ENCODE measurements around the gene PROSER3.
"Not testable (repeated sequence)": the region's sequence is repeated elsewhere in the genome, so short reads cannot be mapped to it uniquely, and the experiment has no call there.

Gene PROSER3

DNA sequence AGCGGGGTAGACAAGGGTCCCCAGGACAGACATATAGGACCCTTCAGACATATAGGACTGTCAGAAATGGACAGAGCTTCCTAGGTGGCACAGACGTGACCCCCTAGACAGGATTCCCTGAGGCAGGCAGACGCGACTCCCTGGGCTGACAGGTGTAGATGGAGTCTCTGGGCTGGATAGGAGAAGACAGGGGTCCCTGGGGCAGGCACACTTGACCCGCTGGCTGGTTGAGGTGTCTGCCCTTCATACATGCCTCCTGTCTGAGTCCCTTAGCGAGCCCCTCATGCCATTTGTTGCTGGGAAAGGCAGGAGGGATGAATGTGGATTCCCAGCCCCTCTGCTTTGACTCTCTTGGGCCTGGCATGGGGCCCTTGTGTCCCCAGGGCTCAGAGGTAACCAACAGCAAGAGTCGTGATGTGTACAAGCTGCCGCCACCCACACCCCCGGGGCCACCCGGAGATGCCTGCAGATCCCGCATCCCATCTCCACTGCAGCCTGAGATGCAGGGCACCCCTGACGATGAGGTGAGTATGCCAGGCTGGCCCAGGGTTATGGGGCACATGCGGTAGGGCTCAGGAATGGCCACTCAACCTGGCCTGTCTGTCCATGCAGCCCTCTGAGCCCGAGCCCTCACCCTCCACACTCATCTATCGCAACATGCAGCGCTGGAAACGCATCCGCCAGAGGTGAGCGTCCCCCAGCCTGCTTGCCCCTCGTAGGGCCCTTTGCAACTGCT is 4.2 kb upstream of the PROSER3 start:
- no peak for DNase-seq (ENCODE audit: low read depth in 2 of 2)

DNA sequence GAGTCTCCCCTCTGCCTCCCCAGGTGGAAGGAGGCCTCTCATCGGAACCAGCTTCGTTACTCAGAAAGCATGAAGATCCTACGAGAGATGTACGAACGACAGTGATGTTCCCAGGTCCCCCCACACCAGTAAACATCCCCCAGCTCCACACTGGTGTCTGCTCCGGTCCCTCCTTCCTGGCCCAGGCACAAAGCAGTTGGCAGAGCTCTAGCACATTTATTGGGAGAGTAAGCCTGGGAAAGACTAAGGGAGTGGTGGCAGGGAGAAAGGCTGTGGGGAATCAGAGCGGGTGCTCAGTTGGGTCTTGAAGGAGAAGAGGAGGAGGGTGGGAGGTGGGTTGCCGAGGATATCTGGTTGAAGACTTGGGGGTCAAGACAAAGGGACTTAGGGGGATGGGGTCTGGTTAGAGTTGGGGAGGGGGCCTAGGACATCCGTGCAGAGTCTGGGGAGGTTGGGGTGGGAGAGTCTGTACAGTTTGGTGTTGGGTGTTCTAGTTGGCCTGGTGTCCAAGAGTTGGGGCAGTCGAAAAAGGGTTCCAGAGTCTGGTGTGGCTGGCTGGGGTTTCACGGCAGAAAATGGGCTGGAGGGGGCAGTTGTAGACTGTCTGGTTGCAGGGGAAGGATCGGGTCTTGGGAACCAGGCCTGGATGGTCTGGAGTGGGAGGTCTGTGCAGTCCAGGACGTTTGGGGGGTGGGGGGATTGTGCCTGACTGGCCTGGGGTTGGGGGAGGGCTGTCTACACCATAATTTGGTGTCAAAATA is 3.4 kb upstream of the PROSER3 start:
- DNase-seq (ENCODE audit: low read depth in 2 of 2), result no peak

DNA sequence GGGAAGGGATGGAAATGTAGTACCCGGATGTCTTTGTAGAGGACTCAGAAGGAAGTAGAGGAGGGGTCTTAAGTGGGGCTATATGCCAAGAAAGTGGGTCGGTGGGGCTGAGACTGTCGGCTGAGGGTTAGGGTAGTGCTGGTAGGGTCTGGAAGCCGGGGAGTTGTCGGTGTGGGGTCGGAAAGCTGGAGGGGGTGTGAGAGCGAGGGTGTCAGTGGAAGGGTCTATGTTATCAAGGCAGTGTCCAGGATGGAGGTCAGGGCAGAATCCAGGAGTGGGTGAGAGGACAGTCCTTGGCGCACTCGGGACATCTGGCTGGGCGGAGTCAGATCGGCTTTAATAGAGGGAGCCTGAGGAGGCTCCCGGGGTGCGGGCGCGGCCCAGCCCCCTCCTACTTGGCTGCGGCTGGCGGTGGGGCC is 2.8 kb upstream of the PROSER3 start:
- DNase-seq (ENCODE audit: low read depth in 2 of 2), result no peak

DNA sequence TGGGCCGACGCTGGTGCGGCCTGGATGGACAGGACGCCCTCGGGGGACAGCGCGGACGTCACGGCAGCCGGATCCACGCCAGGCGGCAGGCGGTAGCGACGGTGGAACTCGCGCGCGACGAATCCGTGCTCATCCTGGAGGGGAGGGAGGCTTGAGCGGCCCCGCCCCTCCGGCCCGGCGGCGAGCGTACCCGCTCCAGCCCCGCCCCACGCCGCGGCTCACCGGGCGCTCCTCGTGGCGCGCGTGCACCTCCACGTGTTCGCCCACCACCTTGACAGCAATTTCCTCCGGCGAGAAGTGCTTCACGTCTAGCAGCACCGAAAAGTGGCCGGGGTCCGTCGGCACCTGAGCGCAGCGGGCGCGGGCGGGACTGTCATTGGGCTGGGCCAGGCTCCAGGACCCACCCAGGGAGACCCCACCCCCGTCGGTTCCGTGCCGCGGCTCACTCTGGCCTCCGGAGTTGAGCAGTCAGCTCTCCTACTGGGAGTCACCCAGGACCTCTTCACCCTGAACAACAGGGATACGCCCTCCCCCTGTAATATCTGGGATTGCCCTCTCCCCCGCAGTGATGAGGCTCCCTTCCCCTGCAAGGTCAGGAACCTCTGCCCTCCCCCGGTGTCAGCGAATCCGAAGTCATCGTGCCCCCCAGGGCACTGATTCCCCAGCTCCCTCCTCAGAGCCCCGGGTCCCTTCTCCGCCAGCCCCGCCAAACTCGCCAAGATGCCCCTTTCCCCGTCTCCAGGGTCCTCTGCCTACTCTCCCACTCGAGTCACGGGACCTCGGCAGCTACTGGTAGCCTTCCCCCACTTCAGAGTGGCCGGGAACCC is 2.2 kb upstream of the PROSER3 start:
- DNase-seq (ENCODE audit: low read depth in 2 of 2), result peak; percentile 54 to 55

DNA sequence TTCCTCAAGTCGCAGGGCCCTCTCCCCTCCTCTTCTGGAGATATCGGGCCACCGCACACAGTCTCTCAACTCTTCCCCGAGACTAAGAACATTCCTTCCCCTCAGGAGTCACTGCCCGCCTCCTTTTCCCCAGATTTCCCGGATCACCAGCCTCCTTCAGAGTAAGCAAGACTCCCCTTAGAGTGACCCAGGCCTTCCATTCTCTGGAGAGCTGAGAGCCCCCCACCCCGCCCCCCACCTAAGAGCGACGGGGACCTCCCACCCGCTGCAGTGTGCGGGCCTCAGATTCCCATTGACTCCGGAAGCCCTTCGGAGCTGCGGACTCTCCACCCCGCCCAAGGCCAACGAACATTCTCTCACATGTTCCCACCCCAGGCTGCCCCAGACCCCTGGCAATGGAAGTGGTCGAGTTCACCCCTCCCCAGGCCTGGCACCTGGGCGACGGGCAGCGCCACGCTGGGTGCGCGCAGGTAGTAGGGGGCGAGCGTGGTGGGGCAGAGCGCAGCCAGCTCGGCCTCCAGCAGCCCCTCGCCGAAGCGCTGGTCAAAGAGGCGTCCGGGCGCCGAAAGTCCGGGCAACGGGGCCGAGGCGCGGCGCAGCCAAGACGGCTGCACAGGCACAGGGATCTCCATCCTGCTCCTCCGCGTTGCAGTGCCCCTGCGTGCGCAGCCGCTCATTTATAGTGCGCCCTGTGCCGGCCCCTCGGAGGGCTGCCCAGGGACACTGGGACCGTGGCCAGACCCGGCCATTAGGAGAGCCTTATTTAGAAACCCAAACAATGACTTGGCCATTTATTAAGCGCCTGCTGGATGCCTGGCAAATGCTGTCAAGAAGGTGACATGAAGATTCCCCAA is 1.4 kb upstream of the PROSER3 start, which contains the start of gene HSPB6:
Gene HSPB6 (minus strand): TSS at position 653 of the 854 bp plus-strand sequence. CDS start 21 bp downstream, at position 632.
- no peak for DNase-seq (ENCODE audit: low read depth in 2 of 2)

DNA sequence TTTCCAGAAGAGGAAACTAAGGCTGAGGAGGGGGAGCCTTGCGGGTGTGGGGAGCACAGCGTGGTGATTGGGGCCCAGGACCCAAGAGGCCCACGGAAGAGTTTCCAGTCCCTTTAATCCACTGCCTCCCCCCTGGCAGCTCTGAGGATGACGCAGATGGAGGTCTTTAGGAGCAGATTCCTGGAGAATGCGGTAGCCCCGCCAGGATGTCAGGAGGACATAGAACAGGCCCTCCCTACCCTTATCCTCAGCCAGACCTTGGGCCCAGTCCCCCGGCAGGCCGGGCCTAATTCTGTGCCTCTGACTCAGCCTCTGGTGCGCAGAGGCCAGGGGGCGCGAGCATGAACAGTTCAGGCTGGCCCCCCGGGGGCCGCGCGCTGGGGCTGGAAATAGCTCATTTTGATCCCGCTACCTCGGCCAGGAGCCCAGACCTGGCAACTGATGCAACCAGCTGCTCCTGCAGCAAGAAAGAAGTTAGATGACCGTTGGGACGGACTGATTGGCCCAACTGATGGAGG is 686 bp upstream of the PROSER3 start:
- no peak for DNase-seq (ENCODE audit: low read depth in 2 of 2)

DNA sequence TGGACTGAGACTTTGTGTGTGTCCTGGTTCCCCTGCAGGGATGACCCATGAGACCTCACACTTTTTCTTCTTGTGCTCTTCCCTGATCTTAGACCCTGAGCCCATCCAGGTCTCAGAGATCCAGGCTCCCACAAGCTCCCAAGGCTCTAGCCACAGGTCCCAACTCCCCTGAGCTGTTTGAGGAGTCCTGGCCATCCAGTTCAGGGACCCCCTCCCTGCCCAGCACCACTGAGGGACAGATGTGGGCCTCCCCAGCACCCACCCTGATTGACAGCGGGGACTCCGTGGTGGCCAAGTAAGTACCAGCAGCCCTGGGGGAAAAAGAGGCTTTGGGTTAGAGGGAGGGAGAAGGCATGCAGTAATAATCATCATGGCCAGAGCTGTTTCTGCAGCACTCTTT is 1.7 kb downstream of the PROSER3 start:
- no peak for DNase-seq (ENCODE audit: low read depth in 2 of 2)

DNA sequence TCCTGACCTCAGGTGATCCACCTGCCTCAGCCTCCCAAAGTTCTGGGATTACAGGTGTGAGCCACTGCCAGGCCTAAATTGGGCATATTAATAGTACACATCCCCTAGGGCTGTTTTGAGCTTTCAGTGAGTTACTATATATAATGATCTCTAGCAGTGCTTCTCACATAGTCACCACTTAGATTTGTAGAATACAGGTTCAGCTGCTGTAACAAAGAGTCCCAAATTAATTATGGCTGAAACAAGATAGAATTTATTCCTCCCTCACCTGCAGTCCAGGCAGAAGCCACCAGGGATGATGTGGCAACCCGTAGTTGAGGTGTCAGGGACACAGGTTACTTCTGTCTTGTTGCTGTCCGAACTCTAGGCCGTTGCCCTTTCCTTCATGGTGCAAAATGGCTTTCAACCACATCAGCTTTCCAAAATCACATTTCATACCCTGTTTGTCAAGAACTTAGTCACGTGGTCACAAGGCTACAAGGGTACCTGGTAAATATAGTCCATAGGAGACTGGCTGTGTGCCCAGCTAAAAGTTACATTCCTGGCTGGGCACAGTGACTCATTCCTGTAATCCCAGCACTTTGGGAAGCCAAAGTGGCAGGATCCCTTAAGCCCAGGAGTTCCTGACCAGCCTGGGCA is 2.9 kb downstream of the PROSER3 start:
- DNase-seq (ENCODE audit: low read depth in 2 of 2), result no peak

DNA sequence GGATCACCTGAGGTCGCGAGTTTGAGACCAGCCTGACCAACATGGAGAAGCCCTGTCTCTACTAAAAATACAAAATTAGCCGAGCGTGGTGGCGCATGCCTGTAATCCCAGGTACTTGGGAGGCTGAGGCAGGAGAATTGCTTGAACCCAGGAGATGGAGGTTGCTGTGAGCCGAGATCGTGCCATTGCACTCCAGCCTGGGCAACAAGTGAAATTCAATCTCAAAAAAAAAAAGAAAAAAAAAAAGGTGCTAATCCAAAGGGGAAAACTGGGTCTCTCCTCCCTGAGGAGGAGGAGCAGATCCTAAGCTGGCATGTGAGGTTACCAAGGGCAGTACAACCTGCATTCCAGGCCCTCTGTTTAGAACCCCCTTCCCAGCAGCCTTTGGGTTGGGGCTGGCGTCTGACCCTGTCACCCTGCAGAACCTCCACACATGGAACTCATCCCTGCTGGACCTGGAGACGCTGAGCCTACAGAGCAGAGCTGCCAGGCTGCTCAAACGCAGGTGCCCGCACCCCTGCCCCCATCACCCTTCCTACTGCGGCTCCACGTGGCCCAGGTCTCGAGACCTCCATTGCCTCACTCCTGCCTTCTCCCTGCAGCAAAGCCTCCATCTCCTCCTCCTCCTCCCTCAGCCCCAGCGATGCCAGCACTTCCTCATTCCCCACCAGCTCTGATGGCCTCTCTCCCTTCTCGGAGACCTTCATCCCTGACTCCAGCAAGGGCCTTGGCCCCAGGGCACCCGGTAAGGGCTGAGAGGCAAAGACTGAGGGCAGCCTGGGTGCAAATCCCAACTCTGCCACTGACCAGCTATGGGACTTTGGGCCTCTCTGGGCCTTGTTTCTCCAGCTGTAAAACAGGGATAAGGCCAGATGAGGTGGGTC is 6.7 kb downstream of the PROSER3 start:
- DNase-seq (ENCODE audit: low read depth in 2 of 2), result no peak

DNA sequence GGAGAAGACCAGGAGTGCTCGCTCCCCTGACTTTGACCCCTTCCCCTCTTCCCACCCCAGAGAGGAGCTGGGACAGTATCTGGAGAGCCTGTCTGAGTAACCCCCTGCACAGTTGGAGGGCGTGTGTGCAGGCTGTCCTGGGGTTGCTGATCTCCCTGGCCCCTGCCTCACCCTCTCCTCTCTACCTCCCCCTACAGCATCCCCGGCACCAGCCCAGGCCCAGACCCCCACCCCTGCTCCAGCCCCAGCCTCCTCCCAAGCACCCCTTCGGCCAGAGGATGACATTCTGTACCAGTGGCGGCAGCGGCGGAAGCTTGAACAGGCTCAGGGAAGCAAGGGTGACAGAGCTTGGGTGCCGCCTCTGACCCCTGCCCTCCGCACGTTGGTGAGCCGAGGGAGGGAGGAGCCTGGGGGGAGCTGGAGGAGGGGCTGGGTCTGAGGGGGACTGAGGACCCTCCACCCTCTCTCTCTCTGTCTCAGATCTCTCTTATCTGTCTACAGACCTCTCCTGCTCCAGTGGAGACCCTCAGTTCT is 8.7 kb downstream of the PROSER3 start:
- no peak for DNase-seq (ENCODE audit: low read depth in 2 of 2)

DNA sequence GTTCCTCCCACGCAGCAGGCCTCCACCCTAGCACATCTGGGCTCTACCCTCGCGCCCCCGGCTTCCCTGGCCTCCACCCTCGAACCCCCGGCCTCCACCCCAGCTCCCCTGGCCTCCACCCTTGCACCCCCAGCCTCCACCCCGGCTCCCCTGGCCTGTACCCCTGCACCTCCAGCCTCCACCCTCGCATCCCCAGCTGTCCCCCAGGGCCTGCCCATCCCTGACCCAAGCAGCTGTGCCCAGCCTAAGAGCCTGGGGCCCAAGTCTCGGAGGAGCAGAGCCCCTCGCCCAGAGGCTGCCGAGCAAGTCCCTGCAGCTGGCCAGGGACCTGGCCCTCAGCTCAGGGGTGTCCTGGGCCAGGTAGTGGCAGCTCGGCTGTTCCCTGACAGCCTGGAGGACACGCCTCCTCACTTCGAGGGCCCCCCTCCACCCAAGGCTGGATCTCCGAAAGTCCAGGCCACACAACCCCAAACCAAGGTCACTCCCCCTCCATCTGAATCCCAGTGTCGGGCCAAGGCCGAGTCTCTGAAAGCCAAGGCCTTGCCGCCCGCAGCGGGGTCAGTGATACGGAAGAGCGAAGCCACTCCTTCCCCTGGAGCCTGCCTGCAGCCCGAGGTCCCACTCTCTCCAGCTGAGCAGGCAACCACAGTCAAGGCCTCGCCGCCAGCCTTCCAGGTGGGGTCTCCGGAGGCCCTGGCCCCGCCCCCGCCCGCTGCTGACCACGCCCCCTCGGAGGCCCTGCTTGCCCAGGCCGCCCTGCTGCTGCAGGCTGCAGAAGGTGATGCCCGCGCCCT is 9.5 kb downstream of the PROSER3 start:
- DNase-seq (ENCODE audit: low read depth in 2 of 2), result no peak

DNA sequence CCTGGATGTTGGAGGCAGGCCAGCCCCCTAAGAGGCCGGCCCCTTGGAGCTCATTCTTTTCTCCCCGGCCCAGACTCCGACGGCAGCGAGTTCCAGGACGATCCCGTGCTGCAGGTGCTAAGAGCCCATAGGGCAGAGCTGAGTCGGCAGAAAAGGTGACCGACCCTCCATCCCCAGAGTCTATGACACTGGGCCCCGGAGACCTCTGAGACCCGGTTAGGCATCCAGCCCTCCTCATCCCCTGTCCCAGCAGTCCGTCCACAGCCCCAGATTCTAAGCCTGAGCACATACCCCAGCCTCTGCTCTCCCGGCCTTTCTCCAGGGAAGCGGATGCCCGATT is 10.1 kb downstream of the PROSER3 start:
- no peak for DNase-seq (ENCODE audit: low read depth in 2 of 2)

DNA sequence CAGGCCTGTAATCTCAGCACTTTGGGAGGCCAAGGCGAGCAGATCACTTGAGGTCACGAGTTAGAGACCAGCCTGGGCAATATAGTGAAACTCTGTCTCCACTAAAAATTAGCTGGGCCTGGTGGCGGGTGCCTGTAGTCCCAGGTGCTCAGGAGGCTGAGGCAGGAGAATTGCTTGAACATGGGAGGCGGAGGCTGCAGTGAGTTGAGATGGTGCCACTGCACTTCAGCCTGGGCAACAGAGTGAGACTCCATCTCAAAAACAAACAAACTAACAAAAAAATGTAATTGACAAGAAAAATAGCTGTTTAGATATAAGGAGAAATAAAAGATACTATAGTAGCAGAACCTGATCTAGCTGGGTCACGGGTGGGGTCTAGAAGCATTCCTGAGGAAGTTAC is 14.4 kb downstream of the PROSER3 start:
- DNase-seq (ENCODE audit: low read depth in 2 of 2), result not testable (repeated sequence)

DNA sequence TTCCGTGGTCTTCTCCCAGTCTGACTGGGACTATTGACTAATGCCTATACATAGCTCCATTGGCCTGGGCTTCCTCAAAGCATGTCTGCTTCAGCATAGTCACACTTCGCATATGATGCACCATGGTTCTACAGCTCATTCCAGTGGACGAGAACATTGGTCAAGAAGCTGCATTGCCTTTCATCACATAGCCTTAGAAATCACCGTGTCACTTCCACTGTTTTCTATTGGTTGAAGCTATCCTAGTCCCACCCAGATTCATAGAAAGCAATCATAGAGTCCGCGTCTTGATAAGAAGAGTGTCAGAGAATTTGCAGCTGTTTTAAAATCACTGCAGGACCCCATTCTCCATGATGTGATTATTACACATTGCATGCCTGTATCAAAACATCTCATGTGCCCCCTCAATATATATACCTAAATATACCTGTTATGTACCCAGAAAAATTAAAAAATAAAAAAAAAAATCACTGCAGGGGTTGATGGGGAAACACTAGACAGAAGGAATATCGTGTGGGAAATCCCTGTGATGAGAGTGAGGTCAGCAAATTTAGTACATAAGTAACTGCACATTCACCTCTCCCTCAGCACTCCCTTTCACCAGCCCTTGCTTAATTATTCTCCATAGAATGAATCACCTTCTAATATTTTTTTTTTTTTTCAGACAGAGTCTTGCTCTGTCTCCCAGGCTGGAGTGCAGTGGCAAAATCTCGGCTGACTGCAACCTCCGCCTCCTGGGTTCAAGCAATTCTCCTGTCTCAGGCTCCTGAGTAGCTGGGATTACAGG is 15.2 kb downstream of the PROSER3 start:
- no peak for DNase-seq (ENCODE audit: low read depth in 2 of 2)

DNA sequence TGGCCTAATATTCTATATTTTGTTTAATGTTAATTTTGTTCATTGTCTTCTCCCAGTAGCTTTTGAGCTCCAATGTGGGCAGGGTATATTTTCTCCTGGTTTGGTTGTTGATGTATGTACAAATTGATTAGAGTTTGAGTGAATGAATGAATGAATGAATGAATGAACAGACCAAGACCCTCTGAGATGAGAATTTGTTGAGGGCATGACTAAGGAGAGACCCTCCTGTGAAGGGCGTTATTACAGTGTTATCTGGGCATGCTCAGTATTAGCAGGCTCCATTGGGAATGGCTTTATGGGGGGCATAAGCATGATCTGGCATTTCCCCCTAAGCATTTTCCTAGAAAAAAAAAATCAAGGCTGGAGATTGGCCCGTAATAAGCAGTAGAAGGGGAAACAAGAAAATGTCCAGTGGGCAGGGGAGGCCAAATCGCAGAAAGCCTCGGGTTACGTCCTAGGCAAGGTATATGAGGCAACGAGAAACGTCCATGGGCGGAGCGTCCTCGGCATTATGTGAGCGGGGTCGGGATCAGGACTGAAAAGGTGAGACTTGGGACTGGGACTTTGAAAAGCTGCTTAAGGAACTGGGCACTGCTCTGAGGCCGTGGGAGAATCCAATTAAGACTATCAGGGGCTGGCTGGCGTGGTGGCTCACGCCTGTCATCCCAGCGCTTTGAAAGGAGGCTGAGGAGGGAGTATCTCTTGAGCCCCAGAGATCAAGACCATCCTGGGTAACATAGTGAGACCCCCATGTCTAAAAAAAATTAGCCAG is 16.5 kb downstream of the PROSER3 start:
- DNase-seq (ENCODE audit: low read depth in 2 of 2), result no peak

DNA sequence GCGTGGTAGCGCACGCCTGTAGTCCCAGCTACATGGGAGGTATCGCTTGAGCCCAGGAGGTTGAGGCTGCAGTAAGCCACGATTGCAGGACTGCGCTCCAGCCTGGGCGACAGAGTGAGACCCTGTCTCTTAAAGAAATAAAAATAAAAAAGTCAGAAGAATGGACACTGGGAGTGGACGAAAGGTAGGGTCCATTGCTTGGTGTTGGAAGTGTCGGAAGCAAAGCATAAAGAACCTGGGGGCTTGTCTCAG is 17.0 kb downstream of the PROSER3 start:
- DNase-seq (ENCODE audit: low read depth in 2 of 2), result no peak

Measured in stimulated activated CD4-positive, alpha-beta T cell treated with anti-CD3 and anti-CD28 coated beads, Interleukin-1b, Interleukin-23, amount 100 ng/mL, for 4 hours (primary cell).